ENCODE measurements around the gene SSTR3. TPM values are rescaled to one million over a fixed set of nuclear protein-coding genes. Genes with fewer than 3 reads are reported as not detected.

Gene SSTR3
- total and polyA plus RNA-seq, 2 of the 13 experiments (the other 11 are each of a cell fraction or from before 2014, with no cell fraction given) = 0.08 to 0.64 TPM

DNA sequence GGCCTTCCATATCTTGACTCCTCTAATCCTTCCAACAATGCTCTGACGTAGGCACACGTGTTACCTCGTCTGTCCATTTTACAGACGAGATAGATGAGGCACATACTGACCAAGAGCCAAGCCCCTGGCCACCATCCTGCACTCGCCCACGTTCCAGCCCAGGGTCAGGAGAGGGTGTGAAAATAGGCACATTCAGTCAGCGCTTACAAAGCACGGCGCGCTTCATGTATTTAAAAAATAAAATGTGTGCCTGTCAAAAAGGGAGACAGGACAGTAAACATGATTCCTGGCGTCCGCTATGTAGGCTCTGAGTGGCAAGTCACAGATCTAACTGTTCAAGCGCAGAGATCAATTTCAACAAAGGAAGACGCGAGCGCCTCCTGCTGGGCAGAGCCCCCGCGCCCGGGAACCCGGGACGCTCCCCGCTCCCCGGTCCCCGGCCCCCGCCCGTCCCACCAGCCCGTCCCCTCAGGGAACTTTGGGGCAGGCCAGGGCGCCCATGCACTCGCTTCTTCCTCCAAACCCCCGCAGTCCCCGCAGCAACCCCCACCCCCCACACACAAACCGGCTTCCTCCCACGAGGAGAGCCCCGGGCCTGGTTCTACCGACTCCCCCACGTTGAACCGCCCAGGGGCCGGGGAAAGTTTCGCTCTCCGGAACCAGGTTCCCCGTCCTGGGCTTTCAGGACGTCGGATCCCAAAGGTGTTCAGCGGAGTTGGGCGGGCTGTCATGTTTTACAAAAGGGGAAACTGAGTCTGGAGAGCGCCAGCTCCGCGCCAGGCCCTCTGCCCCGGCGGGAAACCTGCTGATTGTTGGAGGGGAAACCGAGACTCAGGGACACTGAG lies 13.8 kb downstream of the SSTR3 start:
- peak overlapping the region; percentile 94 for H3K9ac ChIP-seq (ENCODE audit: insufficient read depth, low read depth, low read length)
- peak; percentile 68 for FAIRE-seq
- intact Hi-C loops (cut with micrococcal nuclease; ENCODE audit: unreplicated experiment) (loop anchor here (1.0 to 5.0 kb wide), 2 partner anchors 121 to 166 kb away; no protein-coding TSS in a partner anchor), in situ Hi-C loops (cut with HindIII; ENCODE audit: extremely low pct_ligation_motif_present, low pct_unique_long_range_greater_than_20kb) (loop anchor here (5.0 kb wide), 1 partner anchor 36 kb away; no protein-coding TSS in a partner anchor)
- WGBS (ENCODE audit: low lambda C conversion rate) = 2% methylated on average over 12 of the region's 51 CpGs
- H3K4me2 ChIP-seq (ENCODE audit: low read depth, low read length) = peak overlapping the region; percentile 99
- no peak overlapping the region for H2AFZ ChIP-seq (ENCODE audit: low read length)
- CTCF ChIA-PET (ENCODE audit: low intra/inter-chr PET ratio, low total read pairs) = interaction anchor here (1.8 to 5.1 kb wide), 4 partner anchors 32 to 121 kb away, joined by 5 to 57 read pairs (median 13); no protein-coding TSS in a partner anchor
- no peaks in the 10 kb centered on the region for H3K27me3 ChIP-seq (ENCODE audit: control insufficient read depth in 1 of 2, insufficient read depth in 2 of 2, low read length in 2 of 2)
- H4K20me1 ChIP-seq (ENCODE audit: insufficient read depth, low read length) = peaks cover 3% of the 10 kb centered on the region; the same call in 1 of the 2 replicates
- peak overlapping the region; percentile 90 for H3K27ac ChIP-seq (ENCODE audit: extremely low read length, insufficient read depth, low read length)
- BruUV-seq (replicated peaks) = no TSS peak
- ATAC-seq = peak; percentile 46
- peaks cover 77% of the 10 kb centered on the region for H3K4me1 ChIP-seq (ENCODE audit: insufficient read depth, low read length)
- no peaks in the 10 kb centered on the region for H3K79me2 ChIP-seq (ENCODE audit: insufficient read depth, low read length)
- H3K36me3 ChIP-seq (replicated peaks in 1 of 2; ENCODE audit: control insufficient read depth in 1 of 2, insufficient read depth in 2 of 2, low read length in 2 of 2) = no peaks in the 10 kb centered on the region
- POLR2A ChIA-PET = interaction anchor here (1.0 to 3.4 kb wide), 10 partner anchors 11 to 303 kb away, joined by 3 to 22 read pairs (median 8); partner anchors contain the start of gene C1QTNF6
- peak; percentile 80 for DNase-seq (ENCODE audit: low spot score)
- peak overlapping the region; percentile 70 to 80 (median 73); a peak in 5 of 6 replicates for H3K4me3 ChIP-seq (replicated peaks in 1 of 3; ENCODE audit: insufficient read depth in 1 of 3, low read depth in 2 of 3, low read length in 3 of 3)
- no peaks in the 10 kb centered on the region for H3K9me3 ChIP-seq (ENCODE audit: low read length)
- 0 out of 2 replicates have a peak, but pooled peaks have one; percentile 38 for TF ChIP-seq MAZ (IDR thresholded peaks at IDR 0.05; ENCODE audit: borderline replicate concordance, low read depth, low read length)
- no peak for TF ChIP-seq MAZ (CRISPR knock-in tag; IDR thresholded peaks at IDR 0.05; ENCODE audit: low read depth)
- TF ChIP-seq ZNF570 (CRISPR knock-in tag; IDR thresholded peaks at IDR 0.05; ENCODE audit: borderline replicate concordance) = no peak
- TF ChIP-seq GABPB1 (CRISPR knock-in tag; IDR thresholded peaks at IDR 0.05) = no peak; the same call in 1 of the 2 replicates
- peak; percentile 7 for TF ChIP-seq IKZF4 (CRISPR knock-in tag; IDR thresholded peaks at IDR 0.05; ENCODE audit: borderline replicate concordance, low read depth, not compliant biosample characterization)
- no peak for TF ChIP-seq NFE2L1 (CRISPR knock-in tag; IDR thresholded peaks at IDR 0.05; ENCODE audit: borderline replicate concordance)
- TF ChIP-seq ZNF841 (CRISPR knock-in tag; IDR thresholded peaks at IDR 0.05; ENCODE audit: borderline replicate concordance) = no peak
- TF ChIP-seq ZNF124 (CRISPR knock-in tag; IDR thresholded peaks at IDR 0.05) = 0 out of 2 replicates have a peak, but pooled peaks have one; percentile 31
- no peak for TF ChIP-seq RBM39 (IDR thresholded peaks at IDR 0.05; ENCODE audit: low read depth, low read length, poor library complexity, severe bottlenecking)
- peak; percentile 58 for TF ChIP-seq FOXA3 (CRISPR knock-in tag; IDR thresholded peaks at IDR 0.05)
- TF ChIP-seq, protein P1, sequence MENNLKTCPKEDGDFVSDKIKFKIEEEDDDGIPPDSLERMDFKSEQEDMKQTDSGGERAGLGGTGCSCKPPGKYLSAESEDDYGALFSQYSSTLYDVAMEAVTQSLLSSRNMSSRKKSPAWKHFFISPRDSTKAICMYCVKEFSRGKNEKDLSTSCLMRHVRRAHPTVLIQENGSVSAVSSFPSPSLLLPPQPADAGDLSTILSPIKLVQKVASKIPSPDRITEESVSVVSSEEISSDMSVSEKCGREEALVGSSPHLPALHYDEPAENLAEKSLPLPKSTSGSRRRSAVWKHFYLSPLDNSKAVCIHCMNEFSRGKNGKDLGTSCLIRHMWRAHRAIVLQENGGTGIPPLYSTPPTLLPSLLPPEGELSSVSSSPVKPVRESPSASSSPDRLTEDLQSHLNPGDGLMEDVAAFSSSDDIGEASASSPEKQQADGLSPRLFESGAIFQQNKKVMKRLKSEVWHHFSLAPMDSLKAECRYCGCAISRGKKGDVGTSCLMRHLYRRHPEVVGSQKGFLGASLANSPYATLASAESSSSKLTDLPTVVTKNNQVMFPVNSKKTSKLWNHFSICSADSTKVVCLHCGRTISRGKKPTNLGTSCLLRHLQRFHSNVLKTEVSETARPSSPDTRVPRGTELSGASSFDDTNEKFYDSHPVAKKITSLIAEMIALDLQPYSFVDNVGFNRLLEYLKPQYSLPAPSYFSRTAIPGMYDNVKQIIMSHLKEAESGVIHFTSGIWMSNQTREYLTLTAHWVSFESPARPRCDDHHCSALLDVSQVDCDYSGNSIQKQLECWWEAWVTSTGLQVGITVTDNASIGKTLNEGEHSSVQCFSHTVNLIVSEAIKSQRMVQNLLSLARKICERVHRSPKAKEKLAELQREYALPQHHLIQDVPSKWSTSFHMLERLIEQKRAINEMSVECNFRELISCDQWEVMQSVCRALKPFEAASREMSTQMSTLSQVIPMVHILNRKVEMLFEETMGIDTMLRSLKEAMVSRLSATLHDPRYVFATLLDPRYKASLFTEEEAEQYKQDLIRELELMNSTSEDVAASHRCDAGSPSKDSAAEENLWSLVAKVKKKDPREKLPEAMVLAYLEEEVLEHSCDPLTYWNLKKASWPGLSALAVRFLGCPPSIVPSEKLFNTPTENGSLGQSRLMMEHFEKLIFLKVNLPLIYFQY (CRISPR knock-in tag; IDR thresholded peaks at IDR 0.05; ENCODE audit: borderline replicate concordance) = 0 out of 2 replicates have a peak, but pooled peaks have one; percentile 9
- TF ChIP-seq, protein P2, sequence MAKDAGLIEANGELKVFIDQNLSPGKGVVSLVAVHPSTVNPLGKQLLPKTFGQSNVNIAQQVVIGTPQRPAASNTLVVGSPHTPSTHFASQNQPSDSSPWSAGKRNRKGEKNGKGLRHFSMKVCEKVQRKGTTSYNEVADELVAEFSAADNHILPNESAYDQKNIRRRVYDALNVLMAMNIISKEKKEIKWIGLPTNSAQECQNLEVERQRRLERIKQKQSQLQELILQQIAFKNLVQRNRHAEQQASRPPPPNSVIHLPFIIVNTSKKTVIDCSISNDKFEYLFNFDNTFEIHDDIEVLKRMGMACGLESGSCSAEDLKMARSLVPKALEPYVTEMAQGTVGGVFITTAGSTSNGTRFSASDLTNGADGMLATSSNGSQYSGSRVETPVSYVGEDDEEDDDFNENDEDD (CRISPR knock-in tag; IDR thresholded peaks at IDR 0.05; ENCODE audit: borderline replicate concordance) = 0 out of 2 replicates have a peak, but pooled peaks have one; percentile 9
- TF ChIP-seq ATF7-NPFF (CRISPR knock-in tag; IDR thresholded peaks at IDR 0.05; ENCODE audit: low read depth) = peak; percentile 53; the same call in 1 of the 2 replicates
- peak; percentile 99 for TF ChIP-seq ZNF629 (CRISPR knock-in tag; conservative IDR thresholded peaks at IDR 0.05)
- TF ChIP-seq ZNF678 (CRISPR knock-in tag; IDR thresholded peaks at IDR 0.05) = no peak
- no peak for TF ChIP-seq ZNF614 (CRISPR knock-in tag; IDR thresholded peaks at IDR 0.05; ENCODE audit: borderline replicate concordance)
- no peak for TF ChIP-seq SP4 (CRISPR knock-in tag; IDR thresholded peaks at IDR 0.05)
